Fibroblast of the aortic adventitia (primary cell): Measurements from ENCODE around the gene ABLIM2. TPM values are rescaled to one million over a fixed set of nuclear protein-coding genes. Genes with fewer than 3 reads are reported as not detected.

ENCODE experiments used
- DNase-seq: peaks from one replicate; pipeline ENCODE4 v3.0.0-alpha.2; 2010; ENCODE audit warnings: low read depth
- H3K4me3 ChIP-seq: 2 replicates; pipeline ENCODE4 v1.5.1; 2011; ENCODE audit warnings: low read depth, mild to moderate bottlenecking, control low read depth, low read length, moderate library complexity
- total RNA-seq: library from RNA; depleted of rRNA; stranded (reverse); fragments of >200 nt; gene quantifications from 2 replicates; pipeline ENCODE4 v1.2.3, GENCODE V29; 2012; ENCODE audit warnings: low replicate concordance
- TF ChIP-seq, protein P1 (sequence below): IDR thresholded peaks from 2 replicates; pipeline ENCODE4 v1.5.1; 2011; ENCODE audit warnings: mild to moderate bottlenecking, low read length, control low read depth, inconsistent platforms; ENCODE audit not compliant: insufficient read depth

The ABLIM2 gene
- total RNA-seq, 1 donor, result under 0.01 TPM

DNA sequence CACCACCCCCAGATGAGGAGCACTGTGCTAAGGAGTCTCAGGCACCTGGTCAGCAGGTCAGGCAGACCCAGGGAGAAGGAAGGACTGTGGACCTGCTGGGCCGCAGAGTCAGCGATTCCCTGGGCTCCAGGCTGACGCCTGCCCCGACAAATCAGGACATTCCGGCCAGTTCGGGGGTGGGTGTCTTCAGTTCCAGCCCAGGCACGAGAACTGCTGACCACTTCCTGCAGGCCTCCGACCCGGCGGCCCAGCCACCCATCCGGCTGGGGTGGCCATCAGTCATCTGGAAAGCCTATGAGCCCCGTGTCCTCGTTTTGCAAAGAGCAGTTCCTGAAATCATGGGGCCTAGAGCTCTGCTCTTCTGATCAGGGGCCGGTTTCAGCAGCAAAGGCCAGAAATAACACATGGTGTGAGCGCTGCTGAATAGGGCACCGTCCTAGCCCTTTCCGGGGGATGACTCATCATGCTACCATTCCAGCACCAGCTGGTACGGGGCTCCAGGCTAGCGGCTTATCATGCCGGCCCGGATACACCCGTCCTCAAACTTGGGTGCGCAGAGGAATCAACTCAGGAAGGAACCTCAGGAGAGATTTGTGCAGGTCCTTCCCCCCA is 32.6 kb upstream of the ABLIM2 start:
- peak; percentile 25 for DNase-seq
- no peak overlapping the region for H3K4me3 ChIP-seq
- TF ChIP-seq, protein P1, sequence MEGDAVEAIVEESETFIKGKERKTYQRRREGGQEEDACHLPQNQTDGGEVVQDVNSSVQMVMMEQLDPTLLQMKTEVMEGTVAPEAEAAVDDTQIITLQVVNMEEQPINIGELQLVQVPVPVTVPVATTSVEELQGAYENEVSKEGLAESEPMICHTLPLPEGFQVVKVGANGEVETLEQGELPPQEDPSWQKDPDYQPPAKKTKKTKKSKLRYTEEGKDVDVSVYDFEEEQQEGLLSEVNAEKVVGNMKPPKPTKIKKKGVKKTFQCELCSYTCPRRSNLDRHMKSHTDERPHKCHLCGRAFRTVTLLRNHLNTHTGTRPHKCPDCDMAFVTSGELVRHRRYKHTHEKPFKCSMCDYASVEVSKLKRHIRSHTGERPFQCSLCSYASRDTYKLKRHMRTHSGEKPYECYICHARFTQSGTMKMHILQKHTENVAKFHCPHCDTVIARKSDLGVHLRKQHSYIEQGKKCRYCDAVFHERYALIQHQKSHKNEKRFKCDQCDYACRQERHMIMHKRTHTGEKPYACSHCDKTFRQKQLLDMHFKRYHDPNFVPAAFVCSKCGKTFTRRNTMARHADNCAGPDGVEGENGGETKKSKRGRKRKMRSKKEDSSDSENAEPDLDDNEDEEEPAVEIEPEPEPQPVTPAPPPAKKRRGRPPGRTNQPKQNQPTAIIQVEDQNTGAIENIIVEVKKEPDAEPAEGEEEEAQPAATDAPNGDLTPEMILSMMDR, result no peak

DNA sequence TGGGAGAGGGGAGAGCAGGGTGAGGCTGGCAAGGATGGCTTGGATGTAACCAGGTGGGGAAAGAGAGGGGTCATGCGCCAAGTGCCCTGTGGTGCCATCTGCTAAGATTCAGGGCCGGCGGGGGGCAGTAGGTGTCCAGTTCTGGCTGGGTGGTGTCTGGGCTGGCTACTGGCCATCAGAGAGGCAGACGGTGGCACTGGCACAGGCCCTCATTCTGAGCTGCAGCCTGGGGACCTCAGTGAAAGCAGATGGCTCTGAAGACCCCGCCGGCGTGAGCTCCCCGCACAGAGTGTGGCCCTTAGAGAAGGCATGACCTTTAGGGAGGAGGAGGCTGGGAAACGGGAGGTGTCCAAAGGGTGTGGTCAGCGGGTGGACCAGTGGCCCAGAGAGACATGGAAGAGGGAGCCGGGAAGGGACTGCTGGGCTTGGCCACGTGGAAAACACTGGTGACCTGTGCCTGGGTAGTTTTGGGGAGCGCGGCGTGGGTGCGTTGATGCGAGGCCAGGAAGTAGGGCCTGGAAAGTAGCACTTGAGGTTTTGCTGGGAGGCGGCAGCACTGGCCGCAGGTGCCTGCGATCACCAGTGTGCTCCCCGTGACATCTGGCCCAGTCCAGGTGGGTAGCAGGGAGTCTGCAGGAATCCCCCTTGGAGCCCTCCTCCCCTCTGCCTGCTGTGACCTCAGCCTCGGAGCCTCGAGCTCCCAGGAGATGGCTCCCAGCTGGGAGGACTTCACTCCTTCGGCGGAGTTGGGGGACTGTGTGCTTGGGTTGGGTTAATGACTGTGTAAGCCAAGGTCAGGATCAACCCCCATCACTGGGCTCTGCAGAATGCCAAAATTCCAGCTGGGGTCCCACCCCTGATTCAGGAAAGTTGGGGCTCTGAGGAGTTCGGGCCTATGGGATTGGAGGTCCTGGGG is 31.2 kb upstream of the ABLIM2 start:
- H3K4me3 ChIP-seq, result no peak overlapping the region
- DNase-seq, result no peak
- TF ChIP-seq, protein P1, result no peak

DNA sequence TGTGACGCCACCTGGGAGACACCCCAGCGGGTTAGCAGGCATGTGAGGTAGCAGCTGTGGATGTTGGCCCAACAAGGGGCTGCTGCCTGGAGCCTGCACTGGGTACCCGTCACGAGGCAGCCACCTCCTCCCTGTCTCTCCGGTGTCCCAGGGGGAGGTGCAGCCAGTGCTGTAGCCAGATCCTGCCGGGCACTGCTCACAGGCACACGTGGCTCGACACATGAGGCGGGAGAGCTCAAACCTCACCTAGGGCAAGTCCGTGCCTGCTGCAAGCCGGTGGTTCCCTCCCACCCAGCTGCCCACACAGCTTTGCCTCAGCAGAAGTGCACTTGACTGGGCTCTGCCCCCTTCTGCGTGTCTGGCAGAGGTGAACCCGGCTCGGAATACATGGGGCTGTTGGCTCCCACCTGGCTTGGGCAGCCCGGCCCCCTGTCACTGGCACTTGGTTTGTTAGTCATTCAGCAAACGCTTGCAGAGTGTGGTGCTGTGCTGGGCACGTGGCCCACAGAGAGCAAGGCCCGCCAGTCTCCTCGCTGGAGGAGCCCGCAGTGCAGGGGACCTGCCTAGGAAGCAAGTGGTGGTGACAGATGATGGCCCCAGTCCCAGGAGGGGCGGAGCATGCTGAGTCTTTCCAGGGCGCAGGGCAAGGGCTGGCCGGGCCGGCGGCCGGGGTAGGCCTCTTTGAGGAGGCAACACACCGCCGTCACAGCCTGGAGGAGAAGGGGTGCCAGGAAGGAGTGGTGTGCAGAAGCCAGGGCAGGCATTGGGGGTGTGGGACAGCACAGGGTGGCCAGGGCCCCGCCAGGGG is 30.3 kb upstream of the ABLIM2 start:
- TF ChIP-seq, protein P1, result no peak
- no peak overlapping the region for H3K4me3 ChIP-seq
- no peak for DNase-seq

DNA sequence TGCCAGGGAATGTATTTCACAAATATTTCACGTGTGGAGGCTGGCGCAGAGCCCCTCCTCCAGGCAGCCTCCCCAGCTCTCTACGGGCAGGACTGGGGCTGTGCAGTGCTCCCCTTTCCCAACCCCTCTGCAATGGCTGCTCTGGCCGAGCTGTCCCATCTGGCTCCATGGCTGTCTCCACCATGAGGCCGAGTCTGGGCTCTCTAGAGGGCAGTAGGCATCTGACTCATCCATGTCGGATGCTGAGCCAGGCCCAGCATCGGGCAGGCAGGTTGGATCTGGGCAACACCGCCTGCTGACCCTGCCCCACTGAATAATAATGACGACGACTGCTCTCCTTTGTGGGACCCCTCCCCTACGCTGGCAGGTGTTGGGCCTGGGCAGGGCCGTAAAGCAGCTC is 29.5 kb upstream of the ABLIM2 start:
- TF ChIP-seq, protein P1, result no peak
- DNase-seq, result no peak
- no peak overlapping the region for H3K4me3 ChIP-seq

DNA sequence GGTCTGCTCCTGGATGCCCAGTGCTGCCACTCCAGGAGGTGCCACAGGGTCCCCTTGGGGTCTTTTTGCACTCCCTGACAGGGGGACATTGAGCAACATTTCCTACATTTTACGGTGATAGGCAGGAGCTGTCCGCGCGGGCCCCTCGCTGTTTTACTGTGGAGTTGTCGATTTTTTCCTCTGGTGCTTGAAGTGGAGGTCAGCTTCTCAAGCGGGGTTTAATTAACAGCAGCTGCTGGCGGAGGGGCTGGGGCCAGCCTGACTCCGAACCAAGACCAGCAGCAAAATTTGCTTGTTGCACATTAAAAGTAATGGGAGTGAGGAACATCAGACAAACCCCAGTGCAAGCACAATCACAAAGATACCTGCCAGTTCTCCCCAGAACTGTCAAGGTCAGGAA is 27.3 kb upstream of the ABLIM2 start:
- no peak overlapping the region for H3K4me3 ChIP-seq
- TF ChIP-seq, protein P1, result no peak
- DNase-seq, result no peak

DNA sequence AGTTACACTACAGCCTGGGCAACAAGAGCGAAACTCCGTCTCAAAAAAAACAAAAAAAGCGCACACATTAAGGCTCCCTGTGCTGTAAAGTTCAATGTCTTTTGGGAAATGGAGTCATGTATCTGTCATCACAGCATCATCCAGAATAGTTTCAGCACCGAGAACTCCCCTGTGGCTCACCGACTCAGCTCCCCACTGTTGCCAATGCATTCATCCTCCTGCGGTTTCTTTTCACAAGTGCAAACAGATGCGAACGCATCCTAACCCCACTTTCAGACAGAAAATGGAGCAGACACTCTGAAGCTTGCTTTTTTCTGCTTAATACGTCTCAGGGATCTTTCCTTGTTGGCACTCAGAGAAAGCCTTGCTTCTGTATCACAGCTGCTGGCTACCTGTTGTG is 26.7 kb upstream of the ABLIM2 start:
- no peak overlapping the region for H3K4me3 ChIP-seq
- peak; percentile 87 for DNase-seq
- TF ChIP-seq, protein P1, result no peak
